Heart right ventricle (tissue), 16 donors: ENCODE results near the gene GFER. TPM values are rescaled to one million over a fixed set of nuclear protein-coding genes. Genes with fewer than 3 reads are reported as not detected.
"Not testable (repeated sequence)": the region's sequence is repeated elsewhere in the genome, so short reads cannot be mapped to it uniquely, and the experiment has no call there.

ENCODE experiments used
- ATAC-seq, 8 donors: fragments of 200-7000 bp; cut with Tn5 transposase; one replicate each; pipeline ENCODE4 v1.9.1; 2020; ENCODE audit warnings: mild to moderate bottlenecking in 8 of 8, moderate library complexity in 8 of 8, moderate number of reproducible peaks in 1 of 8
- DNase-seq, 2 donors: peaks; one replicate each; pipeline ENCODE4 v3.0.0-alpha.2; 2020
- H3K27ac ChIP-seq, 10 donors: fragments of 200-600 bp; sonication (generic) in 2 of 10; one replicate each; pipeline versions ENCODE4 v1.5.0 to v1.8.0; 2020 to 2022; ENCODE audit warnings: mild to moderate bottlenecking in 3 of 10
- H3K27me3 ChIP-seq, 7 donors: fragments of 200-600 bp; one replicate each; pipeline ENCODE4 v1.8.0; 2021 to 2022; ENCODE audit warnings: mild to moderate bottlenecking in 2 of 7
- H3K36me3 ChIP-seq, 9 donors: fragments of 200-600 bp; sonication (generic) in 1 of 9; one replicate each; pipeline versions ENCODE4 v1.5.0 to v1.8.0; 2020 to 2022; ENCODE audit warnings: mild to moderate bottlenecking in 2 of 9
- H3K4me1 ChIP-seq, 9 donors: fragments of 200-600 bp; sonication (generic) in 1 of 9; one replicate each; pipeline versions ENCODE4 v1.5.0 to v1.8.0; 2020 to 2022; ENCODE audit warnings: mild to moderate bottlenecking in 4 of 9
- H3K4me3 ChIP-seq, 10 donors: fragments of 200-600 bp; sonication (generic) in 2 of 10; one replicate each; pipeline versions ENCODE4 v1.5.0 to v1.8.0; 2020 to 2022; ENCODE audit warnings: mild to moderate bottlenecking in 7 of 10, moderate library complexity in 2 of 10
- H3K9me3 ChIP-seq, 11 donors: fragments of 200-600 bp in 10 of 11; sonication (generic) in 2 of 11; one replicate each; pipeline versions ENCODE4 v1.5.0 to v1.8.0; 2013 to 2022; ENCODE audit warnings: mild to moderate bottlenecking in 2 of 11, control low read depth in 1 of 11, moderate library complexity in 1 of 11
- CTCF ChIP-seq, 9 donors: fragments of 200-600 bp; sonication (generic) in 2 of 9; IDR thresholded peaks; one replicate each; pipeline versions ENCODE4 v1.5.0 to v1.8.0; 2021 to 2022; ENCODE audit warnings: antibody characterized with exemption in 9 of 9, mild to moderate bottlenecking in 5 of 9, moderate library complexity in 1 of 9
- WGBS, 2 donors: extraction: QIAGEN DNeasy Blood & Tissue Kit; methylation state at CpG; one replicate each; pipeline ENCODE4 v1.1.7; 2013; ENCODE audit warnings: inconsistent platforms in 1 of 2; 5-methylcytosine and 5-hydroxymethylcytosine counted together
- intact Hi-C, 10 donors: fragments of 100-400 bp; cut with DNase I; formaldehyde crosslinking; loops; one replicate each; pipeline versions ENCODE4 v1.11.1 to v1.14.2; 2022
- polyA plus RNA-seq, 2 donors: library from polyadenylated mRNA; stranded (reverse); fragments of 200-250 nt; gene quantifications; one replicate each; pipeline ENCODE4 v1.2.3, GENCODE V29; 2013
- total RNA-seq, 10 donors: library from RNA; stranded (reverse); fragmentation: NEBNext Ultra II Directional in 3 of 10; extraction: Animal tissue kit (Norgen Biotek cat#: 25700) in 3 of 10; gene quantifications; one replicate each; pipeline versions ENCODE4 v1.2.1 to v1.2.4, GENCODE V29; 2021 to 2023
- donor health status: Arrhythmogenic right ventricular cardiomyopathy.
- donor health status: ischemic (EF 13 %, LVEDD 7.1; RV severe dilation, severe dysfunction).
- donor health status: healthy with polysubstance abuse.
- donor health status: DM: no; HTN: yes; CAD: no.
- donor health status: DM: no; HTN: no; CAD: no.
- donor health status: ischemic (EF 25% LVEDD 6.9; RV normal size, moderate dysfunction).
- donor health status: ischemic (EF 25% LVEDD 5.7; RV mildly dilated, moderate dysfunction).
- donor health status: healthy.
- donor health status: DM: yes; HTN: yes; CAD: no.
- donor health status: Ischemic cardiomyopathy.
- donor health status: ischemic (EF 35%, LVEDD 5.7; RV mildly dilated, moderate dysfunction).
- donor health status: nonischemic (EF 11% LVEDD 7.7; RV severe dilation, severe dysfunction).
- donor health status: DM: yes; HTN: yes; CAD: no.
- donor health status: PGD.
- donor health status: ischemic (EF 29% LVEDD 5.4; RV normal size, mild dysfunction).
- donor health status: nonischemic (EF 23%, LVEDD 6.1; RV moderate dilation, normal function).

Gene GFER
- total and polyA plus RNA-seq, 12 donors: 14.7 to 65.6 (median 24.8) TPM

GRCh38 chr16:2009791-2010510, 26.0 kb downstream of the GFER start, which contains the start of gene ZNF598:
TSS of gene ZNF598 (minus strand) at chr16:2009821.
- H3K27ac ChIP-seq: peak within 1 kb of the TSS; percentile 76 to 96 (median 92)
- TF ChIP-seq CTCF (IDR thresholded peaks at IDR 0.05): peak in 3 of 9 donors; percentile 2 to 25 (median 20)
- peaks cover 23 to 50% (median 40%) of the 10 kb centered on the region in 9 donors for H3K4me1 ChIP-seq
- peaks cover 0 to 10% (median 0%) of the 10 kb centered on the region in 9 donors for H3K36me3 ChIP-seq
- H3K4me3 ChIP-seq: peak within 1 kb of the TSS; percentile 69 to 99 (median 90)
- WGBS, 2 donors: 1 to 2% methylated on average over 52 of the region's 52 CpGs
- H3K9me3 ChIP-seq: no peaks in the 10 kb centered on the region
- intact Hi-C loops: loop anchor here in 2 of 10 donors (5.0 to 10.0 kb wide), 3 partner anchors 55 to 212 kb away; partner anchors contain the start of genes E4F1 (in 1 of the 2) and RAB26 (in 1 of the 2)
- DNase-seq (peak; percentile 84 to 87), ATAC-seq (peak; percentile 94 to 98 (median 97))
- no peaks in the 10 kb centered on the region for H3K27me3 ChIP-seq

GRCh38 chr16:2011726-2012125, 27.7 kb downstream of the GFER start:
- not testable (repeated sequence) for H3K9me3 ChIP-seq, ATAC-seq, DNase-seq, H3K36me3 ChIP-seq, H3K4me3 ChIP-seq, H3K27ac ChIP-seq, H3K27me3 ChIP-seq
- H3K4me1 ChIP-seq: peaks cover 23 to 33% (median 31%) of the 10 kb centered on the region in 9 donors
- WGBS, 2 donors: 89 to 90% methylated on average over 9 of the region's 9 CpGs
- intact Hi-C loops: loop anchor here in 2 of 10 donors (5.0 to 10.0 kb wide), 2 partner anchors 53 to 211 kb away; partner anchors contain the start of gene E4F1 (in 1 of the 2)

- intact Hi-C loops: loop anchor here in 2 of 10 donors (5.0 to 10.0 kb wide), 2 partner anchors 51 to 209 kb away; partner anchors contain the start of gene E4F1 (in 1 of the 2)
- Histone ChIP-seq H3K27me3 (peaks cover 0 to 22% (median 11%) of the 10 kb centered on the region in 7 donors), H3K4me3 (no peak overlapping the region), H3K36me3 (no peaks in the 10 kb centered on the region), H3K27ac (no peak overlapping the region), H3K4me1 (peaks cover 5 to 15% (median 13%) of the 10 kb centered on the region in 9 donors), H3K9me3 (no peaks in the 10 kb centered on the region)
- DNase-seq: no peak
- no peak for TF ChIP-seq CTCF (IDR thresholded peaks at IDR 0.05)
- 91 to 92% methylated on average over 15 of the region's 15 CpGs for WGBS, 2 donors
- no peak for ATAC-seq
Observed at GRCh38 chr16:2013527-2013926, 29.5 kb downstream of the GFER start.

GRCh38 chr16:2015117-2015946, 31.3 kb downstream of the GFER start:
- no peak for TF ChIP-seq CTCF (IDR thresholded peaks at IDR 0.05)
- H3K27ac ChIP-seq: no peak overlapping the region
- no peaks in the 10 kb centered on the region for H3K9me3 ChIP-seq
- intact Hi-C loops: loop anchor here in 1 of 10 donors (10.0 kb wide), 1 partner anchor 49 kb away; no protein-coding TSS in a partner anchor
- DNase-seq: no peak
- WGBS, 2 donors: 88 to 94% methylated on average over 24 of the region's 24 CpGs
- H3K4me3 ChIP-seq: no peak overlapping the region
- H3K36me3 ChIP-seq: no peaks in the 10 kb centered on the region
- peaks cover 14 to 39% (median 29%) of the 10 kb centered on the region in 7 donors for H3K27me3 ChIP-seq
- H3K4me1 ChIP-seq: peaks cover 5 to 15% (median 9%) of the 10 kb centered on the region in 9 donors
- no peak for ATAC-seq
